Left lung (tissue), 10 donors: ENCODE data around the gene SENP7. TPM values are rescaled to one million over a fixed set of nuclear protein-coding genes. Genes with fewer than 3 reads are reported as not detected.

ENCODE experiments used
- ATAC-seq: fragments of 200-7000 bp; cut with Tn5 transposase; one replicate; pipeline ENCODE4 v1.9.1; 2020; ENCODE audit warnings: moderate library complexity
- DNase-seq, 4 donors: peaks; one replicate each; pipeline ENCODE4 v3.0.0-alpha.2; 2013 to 2020
- H3K27ac ChIP-seq, 2 donors: fragments of 200-600 bp; sonication (generic) in 1 of 2; one replicate each; pipeline versions ENCODE4 v1.5.0 to v1.8.0; 2020 to 2021
- H3K27me3 ChIP-seq, 2 donors: fragments of 200-600 bp; sonication (generic) in 1 of 2; one replicate each; pipeline versions ENCODE4 v1.5.0 to v1.8.0; 2020 to 2021
- H3K36me3 ChIP-seq, 2 donors: fragments of 200-600 bp; sonication (generic) in 1 of 2; one replicate each; pipeline versions ENCODE4 v1.5.0 to v1.8.0; 2020 to 2021
- H3K4me1 ChIP-seq, 2 donors: fragments of 200-600 bp; one replicate each; pipeline ENCODE4 v1.8.0; 2021
- H3K4me3 ChIP-seq, 2 donors: fragments of 200-600 bp; sonication (generic) in 1 of 2; one replicate each; pipeline versions ENCODE4 v1.5.0 to v1.8.0; 2020 to 2021; ENCODE audit warnings: mild to moderate bottlenecking in 1 of 2
- H3K9me3 ChIP-seq, 2 donors: fragments of 200-600 bp; sonication (generic) in 1 of 2; one replicate each; pipeline versions ENCODE4 v1.5.0 to v1.8.0; 2020 to 2021
- intact Hi-C, 2 donors: fragments of 100-400 bp; cut with DNase I; formaldehyde crosslinking; loops; one replicate each; pipeline versions ENCODE4 v1.11.2 to v1.14.2; 2022
- polyA plus RNA-seq, 6 donors: library from polyadenylated mRNA; unstranded; fragments of 120-200 nt; gene quantifications; one replicate each; pipeline ENCODE4 v1.2.1, GENCODE V29; 2013; ENCODE audit not compliant: insufficient read length in 6 of 6
- total RNA-seq, 2 donors: library from RNA; stranded (reverse); fragmentation: NEBNext Ultra II Directional; extraction: Animal tissue kit (Norgen Biotek cat#: 25700); gene quantifications; one replicate each; pipeline ENCODE4 v1.2.1, GENCODE V29; 2021
- TF ChIP-seq, protein P1 (sequence below), 2 donors: fragments of 200-600 bp; sonication (generic) in 1 of 2; IDR thresholded peaks; one replicate each; pipeline versions ENCODE4 v1.5.0 to v1.8.0; 2021; ENCODE audit warnings: antibody characterized with exemption in 2 of 2
- donor health status: DM: no; HTN: yes; CAD: no.
- donor health status: DM: no; HTN: no; CAD: no.

The SENP7 gene
- total and polyA plus RNA-seq, 8 donors: 13.2 to 106 (median 98.4) TPM

DNA sequence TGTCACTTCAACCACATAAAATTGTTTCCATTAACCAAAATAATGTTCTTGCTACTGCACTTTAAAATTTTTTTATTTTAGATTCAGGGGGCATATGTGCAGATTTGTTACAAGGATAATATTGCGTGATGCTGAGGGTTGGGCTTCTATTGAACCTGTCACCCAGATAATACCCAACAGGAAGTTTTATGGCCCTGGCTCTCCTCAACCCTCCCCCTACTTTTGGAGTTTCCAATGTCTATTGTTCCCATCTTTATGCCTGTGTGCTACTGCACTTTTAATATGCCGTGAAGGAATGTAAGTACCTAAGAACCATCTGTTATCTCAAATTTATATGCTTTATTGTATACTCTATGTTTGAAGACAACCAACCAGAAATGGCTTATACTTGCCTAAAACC, 150.6 kb downstream of the SENP7 start:
- no peak overlapping the region for H3K27ac ChIP-seq
- ATAC-seq: no peak
- intact Hi-C loops: no loop called here
- no peaks in the 10 kb centered on the region for H3K27me3 ChIP-seq
- H3K4me1 ChIP-seq: no peaks in the 10 kb centered on the region
- H3K9me3 ChIP-seq: peaks cover 0 to 13% of the 10 kb centered on the region in 2 donors
- no peak overlapping the region for H3K4me3 ChIP-seq
- DNase-seq: no peak
- H3K36me3 ChIP-seq: peaks cover 0 to 39% of the 10 kb centered on the region in 2 donors
- TF ChIP-seq, protein P1, sequence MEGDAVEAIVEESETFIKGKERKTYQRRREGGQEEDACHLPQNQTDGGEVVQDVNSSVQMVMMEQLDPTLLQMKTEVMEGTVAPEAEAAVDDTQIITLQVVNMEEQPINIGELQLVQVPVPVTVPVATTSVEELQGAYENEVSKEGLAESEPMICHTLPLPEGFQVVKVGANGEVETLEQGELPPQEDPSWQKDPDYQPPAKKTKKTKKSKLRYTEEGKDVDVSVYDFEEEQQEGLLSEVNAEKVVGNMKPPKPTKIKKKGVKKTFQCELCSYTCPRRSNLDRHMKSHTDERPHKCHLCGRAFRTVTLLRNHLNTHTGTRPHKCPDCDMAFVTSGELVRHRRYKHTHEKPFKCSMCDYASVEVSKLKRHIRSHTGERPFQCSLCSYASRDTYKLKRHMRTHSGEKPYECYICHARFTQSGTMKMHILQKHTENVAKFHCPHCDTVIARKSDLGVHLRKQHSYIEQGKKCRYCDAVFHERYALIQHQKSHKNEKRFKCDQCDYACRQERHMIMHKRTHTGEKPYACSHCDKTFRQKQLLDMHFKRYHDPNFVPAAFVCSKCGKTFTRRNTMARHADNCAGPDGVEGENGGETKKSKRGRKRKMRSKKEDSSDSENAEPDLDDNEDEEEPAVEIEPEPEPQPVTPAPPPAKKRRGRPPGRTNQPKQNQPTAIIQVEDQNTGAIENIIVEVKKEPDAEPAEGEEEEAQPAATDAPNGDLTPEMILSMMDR (IDR thresholded peaks at IDR 0.05): no peak

DNA sequence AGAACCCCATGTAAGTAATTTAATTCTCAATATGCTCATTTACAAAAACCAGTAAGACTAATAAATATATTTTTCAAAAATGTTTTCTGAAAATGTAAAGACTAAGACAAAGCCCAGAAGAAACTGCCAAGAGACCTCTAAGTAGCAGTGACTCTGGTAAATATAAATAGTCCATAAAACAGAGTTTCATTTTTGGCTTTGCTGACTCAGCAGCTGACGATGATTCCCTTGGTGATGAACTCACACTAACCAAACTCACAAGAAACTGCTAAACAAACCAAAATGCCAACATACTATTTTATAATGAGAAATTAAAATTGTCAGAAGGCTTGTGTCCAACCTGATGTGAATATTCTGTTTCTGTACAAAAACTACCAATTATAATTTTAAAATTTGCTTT, 161.2 kb downstream of the SENP7 start:
- peaks cover 0 to 7% of the 10 kb centered on the region in 2 donors for H3K36me3 ChIP-seq
- H3K27me3 ChIP-seq: no peaks in the 10 kb centered on the region
- TF ChIP-seq, protein P1 (IDR thresholded peaks at IDR 0.05): no peak
- H3K4me1 ChIP-seq: no peaks in the 10 kb centered on the region
- ATAC-seq: no peak
- H3K27ac ChIP-seq: no peak overlapping the region
- intact Hi-C loops: no loop called here
- no peak for DNase-seq
- H3K9me3 ChIP-seq: peaks cover 0 to 3% of the 10 kb centered on the region in 2 donors
- no peak overlapping the region for H3K4me3 ChIP-seq

DNA sequence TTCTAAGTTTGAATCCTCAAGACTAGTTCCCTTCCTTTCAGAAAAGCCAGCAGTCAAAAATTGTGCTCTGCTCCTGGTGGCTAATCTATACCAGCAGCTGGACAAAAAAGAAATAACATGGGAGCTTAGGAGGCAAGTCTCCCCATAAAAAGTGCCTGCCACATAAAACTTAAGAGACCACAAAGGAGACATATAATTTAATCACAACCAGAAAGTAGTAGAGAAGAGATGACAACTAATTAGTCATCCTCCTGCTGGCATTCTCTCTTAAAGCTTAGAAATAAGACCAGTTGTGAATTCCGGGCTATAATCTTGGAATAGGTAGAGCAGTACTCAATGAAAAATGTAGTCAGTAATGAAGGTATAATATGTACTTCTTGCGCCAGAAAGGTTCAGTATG, 172.4 kb downstream of the SENP7 start:
- TF ChIP-seq, protein P1 (IDR thresholded peaks at IDR 0.05): no peak
- DNase-seq: no peak
- no peaks in the 10 kb centered on the region for H3K9me3 ChIP-seq

DNA sequence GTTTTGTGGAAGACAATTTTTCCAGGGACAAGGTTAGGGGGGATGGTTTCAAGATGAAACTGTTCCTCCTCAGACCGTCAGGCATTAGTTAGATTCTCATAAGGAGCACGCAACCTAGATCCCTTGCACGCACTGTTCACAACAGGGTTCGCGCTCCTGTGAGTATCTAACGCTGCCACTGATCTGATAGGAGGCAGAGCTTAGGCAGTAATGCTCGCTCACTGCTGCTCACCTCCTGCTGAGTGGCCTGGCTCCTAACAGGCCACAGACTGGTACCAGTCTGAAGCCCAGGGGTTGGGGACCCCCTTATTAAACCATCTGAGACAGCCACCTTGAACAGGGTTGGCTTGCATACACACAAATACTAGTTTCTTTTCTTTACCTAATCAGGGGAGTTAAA, 179.1 kb downstream of the SENP7 start:
- intact Hi-C loops: no loop called here
- DNase-seq (no peak), ATAC-seq (no peak)
- Histone ChIP-seq H3K9me3 (no peaks in the 10 kb centered on the region), H3K27ac (no peak overlapping the region), H3K36me3 (peaks cover 0 to 15% of the 10 kb centered on the region in 2 donors), H3K27me3 (no peaks in the 10 kb centered on the region), H3K4me1 (no peaks in the 10 kb centered on the region), H3K4me3 (no peak overlapping the region)
- TF ChIP-seq, protein P1 (IDR thresholded peaks at IDR 0.05): no peak

More for the DNA sequence above, 172.4 kb downstream of the SENP7 start:
- no peaks in the 10 kb centered on the region for H3K27me3 ChIP-seq
- H3K36me3 ChIP-seq: peaks cover 0 to 27% of the 10 kb centered on the region in 2 donors
- H3K27ac ChIP-seq: no peak overlapping the region
- intact Hi-C loops: no loop called here
- ATAC-seq: no peak
- H3K4me3 ChIP-seq: no peak overlapping the region
- no peaks in the 10 kb centered on the region for H3K4me1 ChIP-seq

DNA sequence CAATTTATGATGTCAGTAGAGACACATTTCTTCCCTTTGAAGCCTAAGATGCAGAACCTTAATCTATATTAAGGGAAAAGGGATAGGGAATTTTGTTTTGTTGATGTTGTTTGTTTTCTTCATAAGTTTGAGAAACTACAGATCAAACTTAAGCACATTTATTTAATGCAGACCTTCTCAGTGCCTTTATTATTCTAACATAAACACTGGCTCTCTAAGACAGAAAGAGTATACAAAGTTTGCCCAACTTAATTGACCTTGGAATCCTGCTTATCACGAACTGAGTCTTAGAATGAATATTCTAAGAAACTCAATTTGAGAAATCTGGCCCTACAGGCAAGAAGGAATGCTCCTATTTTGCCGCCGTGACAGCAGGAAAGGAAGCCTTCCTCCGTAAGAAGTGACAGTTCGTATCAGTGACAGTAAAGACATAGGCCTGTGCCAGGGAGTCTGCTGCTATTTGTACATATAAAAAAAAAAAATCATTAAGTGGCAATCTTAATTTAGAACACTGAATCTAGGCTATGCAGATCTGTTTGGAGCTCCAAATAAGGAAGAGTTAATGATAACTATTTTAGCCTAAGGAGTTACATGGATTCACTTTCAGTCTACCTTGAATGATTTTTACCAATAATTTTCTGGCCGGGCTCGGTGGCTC, 183.9 kb downstream of the SENP7 start:
- no peak for DNase-seq
- TF ChIP-seq, protein P1 (IDR thresholded peaks at IDR 0.05): no peak
- Histone ChIP-seq H3K27me3 (no peaks in the 10 kb centered on the region), H3K36me3 (peaks cover 0 to 26% of the 10 kb centered on the region in 2 donors), H3K4me1 (no peaks in the 10 kb centered on the region), H3K9me3 (no peaks in the 10 kb centered on the region), H3K27ac (no peak overlapping the region), H3K4me3 (no peak overlapping the region)
- no peak for ATAC-seq
- intact Hi-C loops: no loop called here
